CD14-positive monocyte (primary cell): ENCODE results near the gene DYNC1I1. TPM values are rescaled to one million over a fixed set of nuclear protein-coding genes. Genes with fewer than 3 reads are reported as not detected.
A peak's percentile ranks its signal among the peaks of the same experiment; 100 is the strongest.

ENCODE experiments used
- DNase-seq, 3 donors: peaks; one replicate each; pipeline ENCODE4 v3.0.0-alpha.2; 2011 to 2022
- H2AFZ ChIP-seq: 2 replicates; pipeline ENCODE4 v1.6.0; 2012; ENCODE audit warnings: mild to moderate bottlenecking, low read depth, low read length, inconsistent platforms; ENCODE audit not compliant: insufficient read depth, poor library complexity, severe bottlenecking
- H3K27ac ChIP-seq, 2 donors: 1 replicate in 1 of 2; 2 replicates in 1 of 2; pipeline ENCODE4 v1.5.1; 2012 to 2013; ENCODE audit warnings: low read length in 2 of 2, control low read depth in 1 of 2, inconsistent platforms in 1 of 2, low read depth in 1 of 2, mild to moderate bottlenecking in 1 of 2
- H3K27me3 ChIP-seq, 2 donors: one replicate each; pipeline versions ENCODE4 v1.6.0 to v1.6.1; 2011 to 2013; ENCODE audit warnings: low read length in 2 of 2; ENCODE audit not compliant: control insufficient read depth in 2 of 2, insufficient read depth in 2 of 2
- H3K36me3 ChIP-seq, 2 donors: replicated peaks in 1 of 2; 1 replicate in 1 of 2; 2 replicates in 1 of 2; pipeline versions ENCODE4 v1.5.1 to v1.6.1; 2012 to 2013; ENCODE audit warnings: low read length in 2 of 2, control low read depth in 1 of 2, inconsistent platforms in 1 of 2, mild to moderate bottlenecking in 1 of 2; ENCODE audit not compliant: insufficient read depth in 2 of 2, control insufficient read depth in 1 of 2
- H3K4me1 ChIP-seq, 2 donors: 1 replicate in 1 of 2; 2 replicates in 1 of 2; pipeline versions ENCODE4 v1.5.1 to v1.6.1; 2012 to 2013; ENCODE audit warnings: low read length in 2 of 2, control low read depth in 1 of 2, inconsistent platforms in 1 of 2, mild to moderate bottlenecking in 1 of 2, moderate library complexity in 1 of 2; ENCODE audit not compliant: insufficient read depth in 2 of 2, control insufficient read depth in 1 of 2
- H3K4me2 ChIP-seq: replicated peaks from 2 replicates; pipeline ENCODE3; 2012; ENCODE audit warnings: low read length, moderate library complexity, mild to moderate bottlenecking; ENCODE audit not compliant: poor library complexity, severe bottlenecking; ENCODE audit errors: extremely low read depth
- H3K4me3 ChIP-seq, 3 experiments: fragments of 200-600 bp in 1 of 3; sonication (generic) in 1 of 3; replicated peaks in 1 of 3; 1 replicate in 2 of 3; 2 replicates in 1 of 3; pipeline ENCODE4 v1.5.1; 2011 to 2013; ENCODE audit warnings: low read length in 3 of 3, mild to moderate bottlenecking in 3 of 3, control low read depth in 2 of 3, low read depth in 2 of 3, inconsistent platforms in 1 of 3, moderate library complexity in 1 of 3
- H3K79me2 ChIP-seq: 2 replicates; pipeline ENCODE4 v1.6.0; 2012; ENCODE audit warnings: mild to moderate bottlenecking, control low read depth, inconsistent platforms, low read length, moderate library complexity; ENCODE audit not compliant: insufficient read depth
- H3K9ac ChIP-seq: 2 replicates; pipeline ENCODE4 v1.6.0; 2017; ENCODE audit warnings: low read length, mild to moderate bottlenecking; ENCODE audit not compliant: insufficient read depth, poor library complexity, severe bottlenecking
- H3K9me3 ChIP-seq, 2 donors: replicated peaks in 1 of 2; 1 replicate in 1 of 2; 2 replicates in 1 of 2; pipeline versions ENCODE4 v1.5.1 to v1.6.1; 2012 to 2013; ENCODE audit warnings: low read length in 2 of 2, control low read depth in 1 of 2; ENCODE audit not compliant: control insufficient read depth in 1 of 2, insufficient read depth in 1 of 2
- H4K20me1 ChIP-seq: 2 replicates; pipeline ENCODE4 v1.6.0; 2012; ENCODE audit warnings: mild to moderate bottlenecking, low read length, control low read depth, moderate library complexity; ENCODE audit not compliant: insufficient read depth
- H3K27ac Mint-ChIP-seq, 7 donors: one replicate each; pipeline ENCODE4 v1.8.0; 2020; ENCODE audit warnings: mild to moderate bottlenecking in 7 of 7, mixed read lengths in 7 of 7, moderate library complexity in 6 of 7, inconsistent platforms in 2 of 7
- H3K27me3 Mint-ChIP-seq, 3 donors: one replicate each; pipeline ENCODE4 v1.8.0; 2021 to 2022; ENCODE audit warnings: low read depth in 3 of 3, mild to moderate bottlenecking in 3 of 3, mixed read lengths in 3 of 3, moderate library complexity in 3 of 3, inconsistent platforms in 1 of 3
- H3K36me3 Mint-ChIP-seq, 2 donors: one replicate each; pipeline ENCODE4 v1.8.0; 2020; ENCODE audit warnings: mixed read lengths in 2 of 2, inconsistent platforms in 1 of 2, mild to moderate bottlenecking in 1 of 2
- H3K4me1 Mint-ChIP-seq: one replicate; pipeline ENCODE4 v1.8.0; 2020; ENCODE audit warnings: mild to moderate bottlenecking, mixed read lengths
- H3K4me3 Mint-ChIP-seq, 2 donors: one replicate each; pipeline ENCODE4 v1.8.0; 2020; ENCODE audit warnings: mild to moderate bottlenecking in 2 of 2, mixed read lengths in 2 of 2, moderate library complexity in 1 of 2
- H3K9me3 Mint-ChIP-seq, 7 donors: one replicate each; pipeline ENCODE4 v1.8.0; 2020 to 2022; ENCODE audit warnings: mixed read lengths in 7 of 7, mild to moderate bottlenecking in 6 of 7, moderate library complexity in 6 of 7, inconsistent platforms in 2 of 7
- WGBS: methylation state at CpG from one replicate; pipeline ENCODE4 v1.1.5; 2013; ENCODE audit warnings: missing lambda C conversion rate; ENCODE audit not compliant: insufficient coverage; 5-methylcytosine and 5-hydroxymethylcytosine counted together
- intact Hi-C, 2 donors: fragments of 100-400 bp; cut with micrococcal nuclease; formaldehyde crosslinking; loops; one replicate each; pipeline versions ENCODE4 v1.15.0 to v1.15.1; 2023
- polyA plus RNA-seq, 3 donors: library from polyadenylated mRNA; depleted of rRNA in 1 of 3; unstranded in 2 of 3; stranded (reverse) in 1 of 3; fragments of 300-500 nt in 2 of 3; fragments of >200 nt in 1 of 3; fragmentation: Illumina TruSeq in 2 of 3; gene quantifications; 1 replicate in 2 of 3; 2 replicates in 1 of 3; pipeline ENCODE4 v1.2.3, GENCODE V29; 2012 to 2021
- TF ChIP-seq, protein P1 (sequence below): fragments of 200-600 bp; IDR thresholded peaks from one replicate; pipeline ENCODE4 v1.8.0; 2022; ENCODE audit warnings: antibody characterized with exemption, mild to moderate bottlenecking

Gene DYNC1I1
- polyA plus RNA-seq, 3 donors: not detected

DNA sequence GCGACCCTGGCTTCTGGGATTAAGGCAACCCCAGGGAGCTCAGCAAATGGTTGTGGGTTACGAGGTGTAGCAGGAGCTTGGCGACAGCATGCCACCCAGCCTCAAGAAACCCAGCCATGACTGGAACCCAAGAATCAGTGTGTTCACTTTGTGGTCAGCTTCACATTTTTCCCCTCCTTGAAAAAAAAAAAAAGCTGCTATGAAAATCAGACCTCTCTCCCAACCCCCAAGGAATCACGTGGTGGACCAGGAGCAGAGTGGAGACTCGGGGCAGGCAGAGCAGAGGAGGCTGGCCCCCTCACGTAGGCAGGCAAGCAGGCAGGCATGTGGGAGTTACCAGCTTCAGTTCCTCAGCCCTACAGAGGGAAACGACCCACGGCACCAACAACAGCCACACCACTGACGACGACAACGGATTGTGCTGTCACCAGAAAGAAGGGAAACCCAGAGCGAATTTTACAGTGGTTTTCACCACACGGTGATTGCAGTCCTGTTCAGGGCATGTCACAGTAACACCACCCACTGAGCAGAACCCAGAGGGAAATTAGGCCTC, 346.2 kb downstream of the DYNC1I1 start:
- H3K36me3 ChIP-seq: peaks cover 25 to 32% of the 10 kb centered on the region in 2 donors
- H3K4me1 Mint-ChIP-seq: no peaks in the 10 kb centered on the region
- no peaks in the 10 kb centered on the region for H3K4me1 ChIP-seq
- no peak overlapping the region for H3K9ac ChIP-seq
- no peak overlapping the region for H3K4me2 ChIP-seq
- TF ChIP-seq, protein P1, sequence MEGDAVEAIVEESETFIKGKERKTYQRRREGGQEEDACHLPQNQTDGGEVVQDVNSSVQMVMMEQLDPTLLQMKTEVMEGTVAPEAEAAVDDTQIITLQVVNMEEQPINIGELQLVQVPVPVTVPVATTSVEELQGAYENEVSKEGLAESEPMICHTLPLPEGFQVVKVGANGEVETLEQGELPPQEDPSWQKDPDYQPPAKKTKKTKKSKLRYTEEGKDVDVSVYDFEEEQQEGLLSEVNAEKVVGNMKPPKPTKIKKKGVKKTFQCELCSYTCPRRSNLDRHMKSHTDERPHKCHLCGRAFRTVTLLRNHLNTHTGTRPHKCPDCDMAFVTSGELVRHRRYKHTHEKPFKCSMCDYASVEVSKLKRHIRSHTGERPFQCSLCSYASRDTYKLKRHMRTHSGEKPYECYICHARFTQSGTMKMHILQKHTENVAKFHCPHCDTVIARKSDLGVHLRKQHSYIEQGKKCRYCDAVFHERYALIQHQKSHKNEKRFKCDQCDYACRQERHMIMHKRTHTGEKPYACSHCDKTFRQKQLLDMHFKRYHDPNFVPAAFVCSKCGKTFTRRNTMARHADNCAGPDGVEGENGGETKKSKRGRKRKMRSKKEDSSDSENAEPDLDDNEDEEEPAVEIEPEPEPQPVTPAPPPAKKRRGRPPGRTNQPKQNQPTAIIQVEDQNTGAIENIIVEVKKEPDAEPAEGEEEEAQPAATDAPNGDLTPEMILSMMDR: no peak
- H3K36me3 Mint-ChIP-seq: peaks cover 31 to 37% of the 10 kb centered on the region in 2 donors
- WGBS: 83% methylated on average over 4 of the region's 13 CpGs
- H3K9me3 ChIP-seq: peaks cover 0 to 4% of the 10 kb centered on the region in 2 donors
- no peak overlapping the region for H3K27ac Mint-ChIP-seq
- H3K4me3 Mint-ChIP-seq: no peak overlapping the region
- no peaks in the 10 kb centered on the region for H4K20me1 ChIP-seq
- H2AFZ ChIP-seq: no peak overlapping the region
- H3K27me3 ChIP-seq: no peaks in the 10 kb centered on the region
- no peaks in the 10 kb centered on the region for H3K27me3 Mint-ChIP-seq
- no peak overlapping the region for H3K4me3 ChIP-seq
- no peak for DNase-seq
- no peak overlapping the region for H3K27ac ChIP-seq
- H3K79me2 ChIP-seq: no peaks in the 10 kb centered on the region
- H3K9me3 Mint-ChIP-seq: peaks cover 0 to 11% (median 4%) of the 10 kb centered on the region in 7 donors
- intact Hi-C loops: no loop called here

DNA sequence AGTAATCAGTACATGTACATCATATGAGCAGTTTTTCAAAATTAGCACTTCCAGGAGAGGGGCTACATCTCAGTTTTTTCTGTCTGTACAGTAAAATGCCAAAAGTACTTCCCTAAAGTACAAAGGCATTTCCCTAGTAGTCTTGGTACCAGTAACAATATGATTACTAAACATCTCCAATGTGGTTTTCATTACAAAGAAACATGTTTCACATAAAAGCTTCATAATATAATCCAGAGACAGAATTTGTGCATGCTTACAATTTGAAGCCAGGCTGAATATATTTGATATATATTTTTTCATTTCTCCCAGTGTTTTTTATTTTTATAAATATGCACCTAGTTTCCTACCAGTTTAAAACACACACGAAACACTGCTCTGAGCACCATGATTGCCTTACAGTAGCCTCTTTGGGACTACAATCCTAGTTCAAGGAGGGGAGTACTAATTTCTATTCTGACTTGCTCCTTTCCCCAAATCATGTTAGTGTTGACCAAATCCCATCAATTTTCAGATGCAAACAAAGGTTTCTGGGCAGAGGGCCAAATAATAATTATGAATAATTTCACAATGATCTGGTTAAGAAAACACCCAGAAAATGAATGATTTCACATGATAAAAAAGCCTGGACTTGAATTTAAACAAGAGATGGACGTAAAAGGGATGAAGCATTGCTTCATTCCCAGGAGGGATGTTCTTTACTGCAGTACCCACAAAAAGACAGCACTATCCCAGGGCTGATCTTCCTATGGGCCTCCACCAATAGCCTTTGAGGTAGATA, 348.3 kb downstream of the DYNC1I1 start:
- peaks cover 0 to under 1% (median 0%) of the 10 kb centered on the region in 7 donors for H3K9me3 Mint-ChIP-seq
- no peak overlapping the region for H2AFZ ChIP-seq
- no peaks in the 10 kb centered on the region for H3K79me2 ChIP-seq
- no peaks in the 10 kb centered on the region for H3K4me1 Mint-ChIP-seq
- H3K4me2 ChIP-seq: no peak overlapping the region
- no peaks in the 10 kb centered on the region for H3K27me3 ChIP-seq
- H3K4me1 ChIP-seq: no peaks in the 10 kb centered on the region
- H3K36me3 ChIP-seq: peaks cover 25 to 38% of the 10 kb centered on the region in 2 donors
- intact Hi-C loops: no loop called here
- H3K4me3 ChIP-seq: no peak overlapping the region
- DNase-seq: no peak
- TF ChIP-seq, protein P1: no peak
- no peak overlapping the region for H3K4me3 Mint-ChIP-seq
- peaks cover 46 to 54% of the 10 kb centered on the region in 2 donors for H3K36me3 Mint-ChIP-seq
- no peaks in the 10 kb centered on the region for H4K20me1 ChIP-seq
- H3K27ac Mint-ChIP-seq: peak overlapping the region in 1 of 7 donors; percentile 16
- H3K27ac ChIP-seq: no peak overlapping the region
- WGBS: 100% methylated on average over 1 of the region's 2 CpGs
- no peaks in the 10 kb centered on the region for H3K27me3 Mint-ChIP-seq
- no peaks in the 10 kb centered on the region for H3K9me3 ChIP-seq
- H3K9ac ChIP-seq: no peak overlapping the region
